ENCODE measurements around the gene MYL6. TPM values are rescaled to one million over a fixed set of nuclear protein-coding genes. Genes with fewer than 3 reads are reported as not detected.
A peak's percentile ranks its signal among the peaks of the same experiment; 100 is the strongest.

The MYL6 gene
- total and polyA plus RNA-seq, 9 of the 15 experiments (the other 6 are each of a cell fraction or from before 2014, with no cell fraction given), result 557 to 1,664 (median 958) TPM

- TF ChIP-seq MNT (conservative IDR thresholded peaks at IDR 0.05) (peak; percentile 71 to 75), GABPB1 (CRISPR knock-in tag; IDR thresholded peaks at IDR 0.05) (peak; percentile 97), HDAC3 (IDR thresholded peaks at IDR 0.05; ENCODE audit: borderline replicate concordance, partially characterized antibody) (peak; percentile 69), PTRF (tag; IDR thresholded peaks at IDR 0.05) (no peak), UBTF (IDR thresholded peaks at IDR 0.05; ENCODE audit: borderline replicate concordance in 1 of 2, low read depth in 2 of 2, low read length in 2 of 2) (no peak), CREB3L1 (IDR thresholded peaks at IDR 0.05; ENCODE audit: borderline replicate concordance, low read depth) (peak; percentile 86), SP2 (IDR thresholded peaks at IDR 0.05; ENCODE audit: extremely low read depth, low read depth, low read length, poor library complexity, severe bottlenecking) (no peak), MAZ (CRISPR knock-in tag; conservative IDR thresholded peaks at IDR 0.05 in 1 of 2, IDR thresholded peaks at IDR 0.05 in 1 of 2) (peak; percentile 43 to 87), TGIF2 (CRISPR knock-in tag; IDR thresholded peaks at IDR 0.05) (no peak), SMARCA4 (IDR thresholded peaks at IDR 0.05) (no peak; the same call in 1 of the 2 replicates), HCFC1 (IDR thresholded peaks at IDR 0.05; ENCODE audit: low read depth, low read length) (peak; percentile 85), KLF10 (CRISPR knock-in tag; IDR thresholded peaks at IDR 0.05) (no peak), SAFB (IDR thresholded peaks at IDR 0.05; ENCODE audit: borderline replicate concordance, low read depth, low read length) (no peak), E2F1 (CRISPR knock-in tag; IDR thresholded peaks at IDR 0.05) (peak; percentile 91), BCLAF1 (IDR thresholded peaks at IDR 0.05; ENCODE audit: borderline replicate concordance in 1 of 2, control insufficient read depth in 1 of 2, low read depth in 2 of 2, low read length in 1 of 2) (0 out of 4 replicates have a peak, but pooled peaks have one; percentile 39 to 71)
Measured at GRCh38 chr12:56116267-56117081, 41.7 kb upstream of the MYL6 start, which contains the start of gene RPL41 (continued).

Measured in K562 (cell line).